Erythroblast (primary cell): ENCODE results near the gene RNF166.

Source experiments
- GATA1 ChIP-seq: IDR thresholded peaks from 2 replicates; pipeline ENCODE4 v1.6.1; 2011; ENCODE audit warnings: low read depth, mild to moderate bottlenecking, control low read depth, low read length, moderate library complexity
- POLR2A ChIP-seq: IDR thresholded peaks from 2 replicates; pipeline ENCODE4 v1.6.1; 2011; ENCODE audit warnings: mild to moderate bottlenecking, low read length

GRCh38 chr16:88691129-88691813 lies 14.9 kb downstream of the RNF166 start:
- TF ChIP-seq POLR2A (no peak), GATA1 (no peak)
